Measurements from ENCODE around the gene VWA8. TPM values are rescaled to one million over a fixed set of nuclear protein-coding genes. Genes with fewer than 3 reads are reported as not detected.

Gene VWA8
- total and polyA plus RNA-seq, 9 donors, result 4.5 to 25.1 (median 21.0) TPM

- Histone ChIP-seq H3K27ac (peak overlapping the region in 1 of 2 donors; percentile 9), H3K9me3 (no peaks in the 10 kb centered on the region), H3K4me3 (no peak overlapping the region), H3K4me1 (ENCODE audit: insufficient read depth) (peaks cover 6% of the 10 kb centered on the region), H3K36me3 (no peaks in the 10 kb centered on the region), H3K27me3 (no peaks in the 10 kb centered on the region)
- peak in 2 of 5 donors; percentile 25 to 27 for DNase-seq
- TF ChIP-seq CTCF (IDR thresholded peaks at IDR 0.05), result no peak
- no peak for TF ChIP-seq EP300 (IDR thresholded peaks at IDR 0.05)
- no peak for TF ChIP-seq POLR2A (IDR thresholded peaks at IDR 0.05)
- 10 to 23% (median 17%) methylated on average over 4 of the region's 4 CpGs for WGBS, 3 donors
- intact Hi-C loops (cut with DNase I), result no loop called here
Observed at GRCh38 chr13:41708713-41709112, 252.2 kb downstream of the VWA8 start.

- Histone ChIP-seq H3K27me3 (no peaks in the 10 kb centered on the region), H3K4me1 (ENCODE audit: insufficient read depth) (peaks cover 7% of the 10 kb centered on the region), H3K4me3 (no peak overlapping the region), H3K36me3 (no peaks in the 10 kb centered on the region), H3K27ac (peak overlapping the region; percentile 8 to 9), H3K9me3 (no peaks in the 10 kb centered on the region)
- intact Hi-C loops (cut with DNase I), result no loop called here
- DNase-seq, result no peak
- 4 to 13% (median 12%) methylated on average over 1 of the region's 1 CpG for WGBS, 3 donors
- TF ChIP-seq EP300 (IDR thresholded peaks at IDR 0.05), result no peak
- TF ChIP-seq CTCF (IDR thresholded peaks at IDR 0.05), result no peak
- no peak for TF ChIP-seq POLR2A (IDR thresholded peaks at IDR 0.05)
Observed at GRCh38 chr13:41707194-41707821, 253.6 kb downstream of the VWA8 start.

GRCh38 chr13:41706152-41706551, 254.8 kb downstream of the VWA8 start:
- WGBS, 3 donors, result 87 to 91% (median 90%) methylated on average over 1 of the region's 1 CpG
- intact Hi-C loops (cut with DNase I), result no loop called here
- no peak for DNase-seq
- no peak overlapping the region for H3K4me3 ChIP-seq
- peaks cover 7% of the 10 kb centered on the region for H3K4me1 ChIP-seq (ENCODE audit: insufficient read depth)
- H3K27ac ChIP-seq, result peak overlapping the region in 1 of 2 donors; percentile 43
- TF ChIP-seq POLR2A (IDR thresholded peaks at IDR 0.05), result no peak
- no peak for TF ChIP-seq CTCF (IDR thresholded peaks at IDR 0.05)
- TF ChIP-seq EP300 (IDR thresholded peaks at IDR 0.05), result no peak
- no peaks in the 10 kb centered on the region for H3K36me3 ChIP-seq
- no peaks in the 10 kb centered on the region for H3K9me3 ChIP-seq
- H3K27me3 ChIP-seq, result no peaks in the 10 kb centered on the region

- TF ChIP-seq POLR2A (IDR thresholded peaks at IDR 0.05) (no peak), EP300 (IDR thresholded peaks at IDR 0.05) (no peak), CTCF (IDR thresholded peaks at IDR 0.05) (no peak)
- H3K9me3 ChIP-seq, result no peaks in the 10 kb centered on the region
- H3K4me3 ChIP-seq, result no peak overlapping the region
- WGBS, 3 donors, result 87 to 91% (median 89%) methylated on average over 2 of the region's 2 CpGs
- H3K4me1 ChIP-seq (ENCODE audit: insufficient read depth), result peaks cover 6% of the 10 kb centered on the region
- H3K27ac ChIP-seq, result no peak overlapping the region
- intact Hi-C loops (cut with DNase I), result no loop called here
- H3K36me3 ChIP-seq, result no peaks in the 10 kb centered on the region
- no peaks in the 10 kb centered on the region for H3K27me3 ChIP-seq
- no peak for DNase-seq
Observed at GRCh38 chr13:41702540-41702939, 258.4 kb downstream of the VWA8 start.
